Stimulated activated naive B cell treated with anti-CD40 and anti-IgM and Interleukin-4, amounts not matched to agents 10 μg/mL and 1 μg/mL and 100 μg/mL, for 72 hours (primary cell): ENCODE results near the gene SLC4A9.
"Not testable (repeated sequence)": the region's sequence is repeated elsewhere in the genome, so short reads cannot be mapped to it uniquely, and the experiment has no call there.

Experiments used
- ATAC-seq, 2 donors: fragments of 150-1000 bp; cut with Tn5 transposase; replicated peaks; 2 replicates each; pipeline ENCODE4 v1.10.0; 2021; ENCODE audit warnings: moderate library complexity in 1 of 2
- DNase-seq: peaks from one replicate; pipeline ENCODE4 v3.0.0; 2021
- H3K27ac Mint-ChIP-seq: one replicate; pipeline ENCODE4 v1.8.0; 2022; ENCODE audit warnings: mild to moderate bottlenecking, mixed read lengths
- H3K27me3 Mint-ChIP-seq, 2 donors: one replicate each; pipeline ENCODE4 v1.8.0; 2022; ENCODE audit warnings: mixed read lengths in 2 of 2
- H3K36me3 Mint-ChIP-seq, 2 donors: one replicate each; pipeline ENCODE4 v1.8.0; 2022; ENCODE audit warnings: mixed read lengths in 2 of 2, mild to moderate bottlenecking in 1 of 2
- H3K4me1 Mint-ChIP-seq, 2 donors: one replicate each; pipeline ENCODE4 v1.8.0; 2022; ENCODE audit warnings: mixed read lengths in 2 of 2, mild to moderate bottlenecking in 1 of 2
- H3K4me3 Mint-ChIP-seq, 2 donors: one replicate each; pipeline ENCODE4 v1.8.0; 2022; ENCODE audit warnings: mild to moderate bottlenecking in 2 of 2, mixed read lengths in 2 of 2, moderate library complexity in 1 of 2
- H3K9me3 Mint-ChIP-seq, 2 donors: one replicate each; pipeline ENCODE4 v1.8.0; 2022; ENCODE audit warnings: mixed read lengths in 2 of 2, mild to moderate bottlenecking in 1 of 2

SLC4A9 gene

GRCh38 chr5:140403613-140404012, 43.6 kb downstream of the SLC4A9 start:
- no peak overlapping the region for H3K27ac Mint-ChIP-seq
- peak overlapping the region in 1 of 2 donors; percentile 37 for H3K4me3 Mint-ChIP-seq
- peaks cover 18 to 19% of the 10 kb centered on the region in 2 donors for H3K36me3 Mint-ChIP-seq
- ATAC-seq (no peak), DNase-seq (no peak)
- H3K4me1 Mint-ChIP-seq, result peaks cover 16 to 40% of the 10 kb centered on the region in 2 donors
- H3K27me3 Mint-ChIP-seq, result no peaks in the 10 kb centered on the region
- no peaks in the 10 kb centered on the region for H3K9me3 Mint-ChIP-seq

- no peak overlapping the region for H3K4me3 Mint-ChIP-seq
- H3K27ac Mint-ChIP-seq, result no peak overlapping the region
- no peak for DNase-seq
Measured at GRCh38 chr5:140408750-140409241, 48.8 kb downstream of the SLC4A9 start.

GRCh38 chr5:140413230-140413629, 53.2 kb downstream of the SLC4A9 start:
- ATAC-seq (no peak), DNase-seq (no peak)
- H3K4me3 Mint-ChIP-seq, result no peak overlapping the region
- peaks cover 12 to 25% of the 10 kb centered on the region in 2 donors for H3K4me1 Mint-ChIP-seq
- peak overlapping the region; percentile 11 for H3K27ac Mint-ChIP-seq
- no peaks in the 10 kb centered on the region for H3K27me3 Mint-ChIP-seq
- peaks cover 4 to 21% of the 10 kb centered on the region in 2 donors for H3K36me3 Mint-ChIP-seq
- no peaks in the 10 kb centered on the region for H3K9me3 Mint-ChIP-seq

More at GRCh38 chr5:140408750-140409241, 48.8 kb downstream of the SLC4A9 start:
- no peak for ATAC-seq
- H3K4me1 Mint-ChIP-seq, result peaks cover 19 to 35% of the 10 kb centered on the region in 2 donors
- no peaks in the 10 kb centered on the region for H3K27me3 Mint-ChIP-seq
- H3K36me3 Mint-ChIP-seq, result peaks cover 5 to 25% of the 10 kb centered on the region in 2 donors
- no peaks in the 10 kb centered on the region for H3K9me3 Mint-ChIP-seq

- no peak overlapping the region for H3K27ac Mint-ChIP-seq
Measured at GRCh38 chr5:140417235-140417634, 57.2 kb downstream of the SLC4A9 start.

GRCh38 chr5:140418862-140419520, 59.0 kb downstream of the SLC4A9 start:
- Mint-ChIP-seq H3K4me3 (no peak overlapping the region), H3K27ac (no peak overlapping the region)

More at GRCh38 chr5:140417235-140417634, 57.2 kb downstream of the SLC4A9 start:
- Mint-ChIP-seq H3K36me3 (peaks cover 27 to 47% of the 10 kb centered on the region in 2 donors), H3K4me1 (peaks cover 25 to 43% of the 10 kb centered on the region in 2 donors), H3K27me3 (no peaks in the 10 kb centered on the region), H3K9me3 (no peaks in the 10 kb centered on the region), H3K4me3 (no peak overlapping the region)
- DNase-seq (no peak), ATAC-seq (no peak)

GRCh38 chr5:140420226-140420570, 60.2 kb downstream of the SLC4A9 start:
- H3K4me3 Mint-ChIP-seq, result no peak overlapping the region
- ATAC-seq (no peak), DNase-seq (no peak)
- H3K9me3 Mint-ChIP-seq, result no peaks in the 10 kb centered on the region
- no peak overlapping the region for H3K27ac Mint-ChIP-seq
- H3K36me3 Mint-ChIP-seq, result peaks cover 27 to 44% of the 10 kb centered on the region in 2 donors
- H3K4me1 Mint-ChIP-seq, result peaks cover 26 to 45% of the 10 kb centered on the region in 2 donors
- no peaks in the 10 kb centered on the region for H3K27me3 Mint-ChIP-seq

More at GRCh38 chr5:140418862-140419520, 59.0 kb downstream of the SLC4A9 start:
- Mint-ChIP-seq H3K4me1 (peaks cover 26 to 44% of the 10 kb centered on the region in 2 donors), H3K36me3 (peaks cover 27 to 45% of the 10 kb centered on the region in 2 donors), H3K9me3 (no peaks in the 10 kb centered on the region), H3K27me3 (no peaks in the 10 kb centered on the region)
- ATAC-seq, result no peak
- DNase-seq, result no peak

GRCh38 chr5:140420665-140421361, 60.8 kb downstream of the SLC4A9 start:
- H3K4me3 Mint-ChIP-seq, result no peak overlapping the region
- H3K27ac Mint-ChIP-seq, result no peak overlapping the region
- no peaks in the 10 kb centered on the region for H3K27me3 Mint-ChIP-seq
- H3K4me1 Mint-ChIP-seq, result peaks cover 26 to 45% of the 10 kb centered on the region in 2 donors
- H3K9me3 Mint-ChIP-seq, result no peaks in the 10 kb centered on the region
- H3K36me3 Mint-ChIP-seq, result peaks cover 26 to 43% of the 10 kb centered on the region in 2 donors
- ATAC-seq (no peak), DNase-seq (no peak)

- DNase-seq, H3K9me3 Mint-ChIP-seq, H3K27ac Mint-ChIP-seq, H3K4me3 Mint-ChIP-seq, H3K27me3 Mint-ChIP-seq, ATAC-seq: not testable (repeated sequence)
- H3K4me1 Mint-ChIP-seq, result peaks cover 26 to 45% of the 10 kb centered on the region in 2 donors
- peaks cover 27 to 39% of the 10 kb centered on the region in 2 donors for H3K36me3 Mint-ChIP-seq
Measured at GRCh38 chr5:140421375-140421774, 61.4 kb downstream of the SLC4A9 start.

- Mint-ChIP-seq H3K4me1 (peaks cover 24 to 38% of the 10 kb centered on the region in 2 donors), H3K36me3 (peaks cover 26 to 34% of the 10 kb centered on the region in 2 donors), H3K27ac (no peak overlapping the region), H3K27me3 (no peaks in the 10 kb centered on the region), H3K9me3 (no peaks in the 10 kb centered on the region), H3K4me3 (no peak overlapping the region)
- DNase-seq, result no peak
- ATAC-seq, result no peak
Measured at GRCh38 chr5:140423609-140424008, 63.6 kb downstream of the SLC4A9 start.

GRCh38 chr5:140424135-140424534, 64.1 kb downstream of the SLC4A9 start:
- Mint-ChIP-seq H3K36me3 (peaks cover 24 to 31% of the 10 kb centered on the region in 2 donors), H3K27ac (no peak overlapping the region), H3K4me3 (no peak overlapping the region), H3K9me3 (no peaks in the 10 kb centered on the region), H3K4me1 (peaks cover 22 to 33% of the 10 kb centered on the region in 2 donors), H3K27me3 (no peaks in the 10 kb centered on the region)
- ATAC-seq, result no peak
- no peak for DNase-seq
